GM18873 (cell line): ENCODE measurements around the gene DLGAP3.
"Not testable (repeated sequence)": the region's sequence is repeated elsewhere in the genome, so short reads cannot be mapped to it uniquely, and the experiment has no call there.

Experiments used
- ATAC-seq: cut with Tn5 transposase; IDR thresholded peaks from one replicate; pipeline ENCODE4 v1.9.1; 2021; ENCODE audit warnings: mild to moderate bottlenecking, moderate library complexity, moderate number of reproducible peaks; ENCODE audit not compliant: unreplicated experiment, low FRiP score

The DLGAP3 gene

GRCh38 chr1:34929497-34929852, at the start of gene DLGAP3:
DLGAP3 (minus strand) TSS chr1:34929650; CDS start chr1:34905383, 24,267 bp downstream.
- ATAC-seq, result no peak

- ATAC-seq, result no peak
These were observed 49.5 kb upstream of the DLGAP3 start for GRCh38 chr1:34978921-34979320.

GRCh38 chr1:34977858-34978257, 48.4 kb upstream of the DLGAP3 start:
- ATAC-seq, result no peak

GRCh38 chr1:34977210-34977471, 47.7 kb upstream of the DLGAP3 start:
- ATAC-seq, result no peak

- ATAC-seq, result no peak
These were observed 47.1 kb upstream of the DLGAP3 start for GRCh38 chr1:34976384-34977209.

GRCh38 chr1:34975771-34976170, 46.3 kb upstream of the DLGAP3 start:
- ATAC-seq, result no peak

- no peak for ATAC-seq
These were observed 45.9 kb upstream of the DLGAP3 start for GRCh38 chr1:34975338-34975737.

GRCh38 chr1:34974626-34975025, 45.2 kb upstream of the DLGAP3 start:
- ATAC-seq, result no peak

- ATAC-seq, result no peak
These were observed 43.9 kb upstream of the DLGAP3 start for GRCh38 chr1:34973326-34973725.

- no peak for ATAC-seq
These were observed 41.4 kb upstream of the DLGAP3 start for GRCh38 chr1:34970829-34971228.

- no peak for ATAC-seq
These were observed 40.8 kb upstream of the DLGAP3 start for GRCh38 chr1:34970220-34970735.

GRCh38 chr1:34968297-34968696, 38.8 kb upstream of the DLGAP3 start:
- not testable (repeated sequence) for ATAC-seq

GRCh38 chr1:34967672-34968071, 38.2 kb upstream of the DLGAP3 start:
- not testable (repeated sequence) for ATAC-seq

- no peak for ATAC-seq
These were observed 36.1 kb upstream of the DLGAP3 start for GRCh38 chr1:34965597-34965996.

- ATAC-seq, result no peak
These were observed 21.0 kb upstream of the DLGAP3 start for GRCh38 chr1:34950428-34950827.

- not testable (repeated sequence) for ATAC-seq
These were observed 19.3 kb upstream of the DLGAP3 start for GRCh38 chr1:34948739-34949138.

- ATAC-seq, result not testable (repeated sequence)
These were observed 18.3 kb upstream of the DLGAP3 start for GRCh38 chr1:34947641-34948314.

GRCh38 chr1:34946211-34946610, 16.8 kb upstream of the DLGAP3 start:
- ATAC-seq, result no peak

GRCh38 chr1:34941798-34942197, 12.3 kb upstream of the DLGAP3 start:
- ATAC-seq, result not testable (repeated sequence)

- ATAC-seq, result no peak
These were observed 1.2 kb upstream of the DLGAP3 start for GRCh38 chr1:34930702-34931071.

- ATAC-seq, result no peak
These were observed 627 bp upstream of the DLGAP3 start for GRCh38 chr1:34929853-34930701.
